HG02610 (cell line): Measurements from ENCODE around the gene METAP1.
"Not testable (repeated sequence)": the region's sequence is repeated elsewhere in the genome, so short reads cannot be mapped to it uniquely, and the experiment has no call there.

Experiments
- ATAC-seq: cut with Tn5 transposase; IDR thresholded peaks from one replicate; pipeline ENCODE4 v1.9.1; 2021; ENCODE audit warnings: mild to moderate bottlenecking, moderate library complexity; ENCODE audit not compliant: unreplicated experiment

METAP1 gene

DNA sequence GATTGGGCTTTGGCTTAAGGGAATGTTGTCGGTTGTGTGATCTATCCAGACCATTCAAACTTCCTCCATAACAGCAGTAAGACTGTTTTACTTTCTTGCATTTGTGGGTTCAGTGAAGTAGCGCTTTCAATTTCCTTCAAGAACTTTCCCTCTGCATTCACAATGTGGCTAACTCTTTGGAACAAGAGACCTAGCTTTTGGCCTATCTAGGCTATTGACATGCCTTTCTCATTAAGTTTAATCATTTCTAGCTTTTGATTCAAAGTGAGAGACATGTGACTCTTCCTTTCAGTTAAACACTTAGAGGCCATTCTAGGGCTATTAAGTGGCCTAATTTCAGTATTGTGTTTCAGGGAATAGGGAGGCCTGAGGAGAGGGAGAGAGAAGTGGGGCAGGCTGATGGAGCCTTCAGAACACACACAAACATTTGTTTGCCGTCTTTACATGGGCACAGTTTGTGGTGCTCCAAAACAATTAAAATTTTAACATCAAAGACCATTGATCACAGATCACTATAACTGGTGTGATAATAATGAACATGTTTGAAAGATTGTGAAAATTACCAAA, 59.0 kb downstream of the METAP1 start:
- peak; percentile 56 for ATAC-seq

DNA sequence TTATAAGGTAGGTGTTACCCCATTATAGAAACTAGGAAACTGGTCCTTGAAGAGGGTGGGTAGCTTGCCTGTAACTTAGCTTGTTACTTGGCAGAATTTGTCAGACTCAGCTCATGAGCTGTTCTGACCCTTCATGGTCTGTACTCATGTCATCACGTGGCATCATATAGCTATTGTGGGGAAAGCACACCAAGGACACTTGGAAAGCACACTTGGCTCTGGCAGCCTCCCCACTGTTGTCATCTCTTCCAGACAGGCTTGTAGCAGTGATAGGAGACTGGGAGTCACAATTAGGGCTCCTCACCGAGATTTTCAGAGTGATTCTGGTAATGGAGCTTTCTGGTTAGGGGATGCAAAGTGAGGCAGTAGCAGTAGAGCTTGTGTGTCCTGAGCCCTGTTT, 62.7 kb downstream of the METAP1 start:
- ATAC-seq = no peak

GRCh38 chr4:99059550-99059949, 64.0 kb downstream of the METAP1 start:
- no peak for ATAC-seq

GRCh38 chr4:99061048-99061700, 65.7 kb downstream of the METAP1 start:
- ATAC-seq = no peak

GRCh38 chr4:99062120-99062519, 66.6 kb downstream of the METAP1 start:
- no peak for ATAC-seq

- ATAC-seq = not testable (repeated sequence)
Observed at GRCh38 chr4:99065521-99065920, 70.0 kb downstream of the METAP1 start.

- no peak for ATAC-seq
Observed at GRCh38 chr4:99067617-99068016, 72.1 kb downstream of the METAP1 start.

DNA sequence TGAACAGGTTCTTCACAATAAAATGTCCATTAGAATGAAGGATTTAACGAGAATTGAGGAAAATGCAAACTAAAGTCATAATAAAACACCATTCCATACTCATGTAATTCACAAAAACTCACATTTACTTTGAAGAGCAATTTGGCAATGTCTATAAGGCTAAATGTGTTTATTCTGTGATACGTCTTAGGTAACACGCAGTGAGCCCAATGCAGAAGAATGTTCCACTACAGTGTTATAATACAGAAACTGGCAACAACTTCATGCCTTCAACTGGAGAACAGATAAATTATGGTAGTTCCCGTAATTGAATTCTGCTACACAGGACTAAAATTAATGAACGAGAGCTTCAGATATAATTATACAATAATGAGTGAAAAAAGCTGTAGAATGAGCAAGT, 75.6 kb downstream of the METAP1 start:
- no peak for ATAC-seq

GRCh38 chr4:99074816-99075215, 79.3 kb downstream of the METAP1 start:
- ATAC-seq = no peak

GRCh38 chr4:99076292-99076976, 80.9 kb downstream of the METAP1 start:
- no peak for ATAC-seq

GRCh38 chr4:99077177-99077576, 81.7 kb downstream of the METAP1 start:
- ATAC-seq = no peak

DNA sequence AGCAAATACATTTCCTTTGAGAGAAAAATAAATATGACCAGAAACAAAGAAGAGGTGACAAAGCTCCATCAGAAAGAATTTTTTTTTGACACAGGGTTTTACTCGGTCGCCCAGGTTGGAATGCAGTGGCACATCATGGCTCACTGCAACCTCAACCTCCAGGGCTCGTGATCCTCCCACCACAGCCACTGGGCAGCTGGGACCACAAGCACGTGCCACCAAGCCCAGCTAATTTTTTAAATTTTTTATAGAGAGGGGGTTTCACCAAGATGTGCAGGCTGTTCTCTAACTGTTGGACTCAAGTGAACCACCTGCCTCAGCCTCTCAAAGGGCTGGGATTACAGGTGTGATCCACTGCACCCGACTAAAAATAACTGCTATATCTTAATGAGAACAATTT, 82.8 kb downstream of the METAP1 start:
- ATAC-seq = no peak

GRCh38 chr4:99078931-99079624, 83.6 kb downstream of the METAP1 start:
- ATAC-seq = no peak

- ATAC-seq = no peak
Observed at GRCh38 chr4:99079625-99080295, 84.2 kb downstream of the METAP1 start.

DNA sequence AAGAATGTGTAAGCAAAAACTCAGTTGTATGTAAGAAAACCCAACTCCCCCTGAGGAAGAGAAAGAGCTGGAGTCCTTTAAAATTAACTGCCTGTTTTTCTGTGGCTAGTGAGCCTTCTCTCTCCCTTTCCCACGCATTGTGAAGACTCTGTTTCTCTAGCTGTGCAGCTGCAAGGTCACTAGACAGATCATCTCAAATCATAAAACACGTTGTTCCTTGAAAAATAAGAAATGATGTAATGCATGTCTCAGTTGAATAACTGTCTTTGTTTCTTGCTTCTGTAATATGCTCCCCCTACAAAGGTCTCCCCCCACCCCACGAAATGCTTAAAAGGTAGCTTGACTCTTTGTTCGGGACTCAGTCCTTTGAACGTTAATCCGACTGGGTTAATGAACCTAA, 85.3 kb downstream of the METAP1 start:
- ATAC-seq = not testable (repeated sequence)

DNA sequence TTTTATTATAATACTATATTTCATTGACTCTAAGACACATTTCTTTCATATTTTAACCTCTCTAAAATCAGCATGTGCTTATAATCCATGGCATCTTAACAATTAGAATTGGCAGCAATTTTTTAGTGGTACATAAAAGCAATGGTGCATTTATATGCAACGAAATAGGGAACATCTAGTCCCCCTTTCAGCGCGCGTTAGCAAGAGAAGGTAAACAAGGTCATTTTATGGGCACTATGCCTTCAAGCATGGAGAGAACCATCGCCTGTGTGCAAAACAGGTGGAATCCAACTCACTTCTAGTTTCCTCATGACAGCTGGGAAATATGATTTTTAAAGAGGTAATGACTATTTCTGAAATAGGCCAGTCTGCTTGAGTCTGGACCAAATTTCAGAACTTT, 86.7 kb downstream of the METAP1 start:
- no peak for ATAC-seq

- ATAC-seq = no peak
Observed at GRCh38 chr4:99084595-99084994, 89.1 kb downstream of the METAP1 start.

DNA sequence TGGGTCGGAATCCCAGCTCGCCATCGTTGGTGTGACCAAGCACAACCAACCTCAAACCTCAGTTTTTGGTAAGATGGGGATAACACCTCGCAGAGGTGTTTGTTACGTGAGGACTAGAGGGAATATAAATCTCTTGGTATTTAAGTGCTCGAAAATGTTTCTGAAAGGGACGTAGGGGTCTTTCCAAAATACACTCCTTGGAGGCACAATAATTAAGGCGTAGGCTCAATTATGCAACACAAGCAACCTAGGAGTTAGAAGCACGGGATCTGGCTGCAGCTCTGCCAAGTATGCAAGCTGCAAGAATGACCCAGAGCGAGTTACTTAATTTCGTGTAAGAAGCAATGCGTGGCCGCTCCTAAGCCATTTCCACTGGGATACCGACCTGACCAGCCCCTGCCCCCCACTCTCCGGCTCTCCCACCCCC, 92.5 kb downstream of the METAP1 start:
- ATAC-seq = peak; percentile 9

DNA sequence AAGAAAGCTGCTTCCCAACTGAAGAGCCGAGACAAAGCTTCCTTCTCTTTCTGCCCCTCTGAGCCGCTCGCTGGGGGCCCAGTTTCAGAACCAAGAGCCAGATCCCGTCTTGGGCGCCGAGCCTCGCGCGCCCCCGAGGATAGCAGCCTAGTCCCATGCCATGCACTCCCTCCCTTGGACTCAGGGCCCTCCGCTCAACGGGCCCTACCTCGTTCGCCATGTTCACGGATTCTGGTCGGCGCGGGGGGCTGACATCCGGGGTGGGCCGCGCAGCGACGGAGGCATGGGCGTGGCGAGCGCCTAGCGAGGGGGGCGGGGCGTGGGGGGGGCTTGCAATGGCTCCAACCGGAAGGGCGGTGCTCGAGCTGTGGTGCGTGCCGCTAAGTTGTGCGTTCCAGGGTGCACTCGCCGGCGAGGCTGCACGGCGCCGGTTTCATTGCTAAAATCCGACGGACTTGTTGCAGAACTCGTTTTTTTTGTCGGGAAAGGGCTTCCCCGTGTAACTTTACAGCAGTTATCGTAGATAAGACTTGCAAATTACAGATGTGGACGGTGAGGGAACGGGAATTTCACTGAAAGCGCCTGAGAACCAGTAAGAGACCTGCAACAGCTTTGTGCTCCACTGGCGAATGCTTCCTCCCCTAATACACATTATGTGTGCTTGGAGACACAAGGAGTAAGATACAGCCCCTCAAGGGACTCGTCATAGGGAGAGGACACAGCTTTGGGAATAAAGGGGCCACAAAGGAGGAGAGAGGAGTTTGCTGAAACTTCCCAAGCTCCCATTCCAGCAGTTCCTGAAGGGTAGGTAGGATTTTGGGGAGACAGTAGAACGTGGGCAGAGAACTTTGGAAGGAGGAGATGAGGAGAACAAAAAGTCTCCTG, 93.2 kb downstream of the METAP1 start, which contains the start of gene ADH5:
TSS of gene ADH5 (minus strand) at position 308 of the 885 bp plus-strand sequence. CDS start at position 220, 88 bp downstream.
- ATAC-seq = peak; percentile 90
